Loucy (cell line): ENCODE data around the gene IGSF21.

ENCODE experiments used
- H2AFZ ChIP-seq: fragments of 200-600 bp; sonication (generic); 2 replicates; pipeline ENCODE4 v1.6.0; 2016; ENCODE audit warnings: antibody characterized with exemption, mild to moderate bottlenecking, low read length, moderate library complexity
- H3F3A ChIP-seq: fragments of 200-600 bp; 2 replicates; pipeline ENCODE4 v1.6.0; 2016; ENCODE audit warnings: antibody characterized with exemption, low read depth, mild to moderate bottlenecking
- H3K27me3 ChIP-seq: fragments of 200-600 bp; sonication (generic); 2 replicates; pipeline ENCODE4 v1.6.1; 2014; ENCODE audit warnings: low read length, mild to moderate bottlenecking; ENCODE audit not compliant: insufficient read depth, poor library complexity, severe bottlenecking
- H3K36me3 ChIP-seq: fragments of 200-600 bp; sonication (generic); 2 replicates; pipeline ENCODE4 v1.6.1; 2016; ENCODE audit warnings: low read length; ENCODE audit not compliant: insufficient read depth
- H3K4me1 ChIP-seq: fragments of 200-600 bp; sonication (generic); 2 replicates; pipeline ENCODE4 v1.5.1; 2014; ENCODE audit warnings: low read length, mild to moderate bottlenecking; ENCODE audit not compliant: insufficient read depth, poor library complexity, severe bottlenecking
- H3K4me2 ChIP-seq: fragments of 200-600 bp; sonication (generic); 2 replicates; pipeline ENCODE4 v1.6.0; 2014; ENCODE audit warnings: antibody characterized with exemption, low read length, low read depth, mild to moderate bottlenecking; ENCODE audit not compliant: poor library complexity, severe bottlenecking
- H3K4me3 ChIP-seq: fragments of 200-600 bp; sonication (generic); 2 replicates; pipeline ENCODE4 v1.5.1; 2014; ENCODE audit warnings: low read length, mild to moderate bottlenecking, mixed read lengths; ENCODE audit not compliant: poor library complexity, severe bottlenecking
- H3K79me2 ChIP-seq: fragments of 200-600 bp; sonication (generic); 2 replicates; pipeline ENCODE4 v1.6.1; 2014; ENCODE audit warnings: low read length; ENCODE audit not compliant: insufficient read depth
- H3K9ac ChIP-seq: fragments of 200-600 bp; sonication (generic); 2 replicates; pipeline ENCODE4 v1.6.0; 2014; ENCODE audit warnings: mild to moderate bottlenecking, low read depth, low read length, moderate library complexity; ENCODE audit not compliant: poor library complexity, severe bottlenecking
- H3K9me2 ChIP-seq: fragments of 200-600 bp; sonication (generic); replicated peaks from 2 replicates; pipeline ENCODE4 v1.6.1; 2016; ENCODE audit warnings: low read depth, low read length, mixed read lengths
- H3K9me3 ChIP-seq: fragments of 200-600 bp; sonication (generic); 2 replicates; pipeline ENCODE4 v1.6.1; 2014; ENCODE audit warnings: mild to moderate bottlenecking, antibody characterized with exemption, low read length, low read depth; ENCODE audit not compliant: insufficient read depth
- H4K20me1 ChIP-seq: fragments of 200-600 bp; sonication (generic); 2 replicates; pipeline ENCODE4 v1.6.0; 2014; ENCODE audit warnings: antibody characterized with exemption, low read length, mild to moderate bottlenecking; ENCODE audit not compliant: insufficient read depth, poor library complexity, severe bottlenecking
- CTCF ChIP-seq: fragments of 200-600 bp; sonication (generic); conservative IDR thresholded peaks from 2 replicates; pipeline ENCODE4 v1.5.1; 2014; ENCODE audit warnings: mild to moderate bottlenecking, antibody characterized with exemption, low read length
- EZH2phosphoT487 ChIP-seq: fragments of 200-600 bp; IDR thresholded peaks from 2 replicates; pipeline ENCODE4 v1.6.1; 2018; ENCODE audit warnings: antibody characterized with exemption, mild to moderate bottlenecking, moderate library complexity, borderline replicate concordance

IGSF21 gene

GRCh38 chr1:18175051-18175450 is 67.5 kb downstream of the IGSF21 start:
- no peak overlapping the region for H3K4me2 ChIP-seq
- H4K20me1 ChIP-seq, result no peaks in the 10 kb centered on the region
- no peak overlapping the region for H3K9ac ChIP-seq
- H3F3A ChIP-seq, result no peaks in the 10 kb centered on the region
- no peak overlapping the region for H3K4me3 ChIP-seq
- no peaks in the 10 kb centered on the region for H3K4me1 ChIP-seq
- no peaks in the 10 kb centered on the region for H3K36me3 ChIP-seq
- H2AFZ ChIP-seq, result no peak overlapping the region
- H3K79me2 ChIP-seq, result no peaks in the 10 kb centered on the region
- no peaks in the 10 kb centered on the region for H3K9me2 ChIP-seq
- H3K9me3 ChIP-seq, result no peaks in the 10 kb centered on the region; the same call in 1 of the 2 replicates
- no peaks in the 10 kb centered on the region for H3K27me3 ChIP-seq
- TF ChIP-seq CTCF, result no peak
- TF ChIP-seq EZH2phosphoT487, result no peak

GRCh38 chr1:18175530-18176377 is 68.2 kb downstream of the IGSF21 start:
- H2AFZ ChIP-seq, result no peak overlapping the region
- H3K79me2 ChIP-seq, result no peaks in the 10 kb centered on the region
- H4K20me1 ChIP-seq, result no peaks in the 10 kb centered on the region
- H3K9me2 ChIP-seq, result no peaks in the 10 kb centered on the region
- H3K27me3 ChIP-seq, result no peaks in the 10 kb centered on the region
- H3K9ac ChIP-seq, result no peak overlapping the region
- H3K4me2 ChIP-seq, result no peak overlapping the region
- no peak for TF ChIP-seq CTCF
- TF ChIP-seq EZH2phosphoT487, result no peak
- H3K36me3 ChIP-seq, result no peaks in the 10 kb centered on the region
- no peaks in the 10 kb centered on the region; the same call in 1 of the 2 replicates for H3K9me3 ChIP-seq
- H3F3A ChIP-seq, result no peaks in the 10 kb centered on the region
- H3K4me3 ChIP-seq, result no peak overlapping the region
- no peaks in the 10 kb centered on the region for H3K4me1 ChIP-seq

DNA sequence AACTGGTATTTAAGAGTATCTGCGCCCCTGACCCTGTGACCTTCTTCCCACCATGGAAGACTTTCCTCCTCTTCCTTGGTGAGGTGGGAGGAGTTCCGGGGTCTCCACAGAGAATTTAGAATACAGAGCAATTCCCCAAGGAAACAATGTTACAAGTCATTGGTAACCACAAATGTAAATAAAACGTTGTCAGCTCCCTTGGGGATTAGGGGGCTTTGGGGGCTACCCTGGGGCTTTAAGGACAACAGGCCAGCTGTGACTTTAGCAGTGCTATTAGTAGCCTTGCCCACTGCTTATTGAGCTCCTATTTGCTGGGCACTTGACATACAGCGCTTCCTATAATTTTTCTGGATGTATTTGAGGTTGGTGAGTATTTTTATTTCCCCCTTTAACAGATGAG is 69.0 kb downstream of the IGSF21 start:
- Histone ChIP-seq H3K79me2 (no peaks in the 10 kb centered on the region), H3K27me3 (no peaks in the 10 kb centered on the region), H2AFZ (no peak overlapping the region), H3K36me3 (no peaks in the 10 kb centered on the region), H3F3A (no peaks in the 10 kb centered on the region), H4K20me1 (no peaks in the 10 kb centered on the region), H3K4me3 (no peak overlapping the region), H3K4me1 (no peaks in the 10 kb centered on the region), H3K4me2 (no peak overlapping the region), H3K9me3 (no peaks in the 10 kb centered on the region; the same call in 1 of the 2 replicates), H3K9me2 (no peaks in the 10 kb centered on the region), H3K9ac (no peak overlapping the region)
- TF ChIP-seq EZH2phosphoT487 (no peak), CTCF (no peak)
